Measurements from ENCODE around the gene RTN4IP1.
"Not testable (repeated sequence)": the region's sequence is repeated elsewhere in the genome, so short reads cannot be mapped to it uniquely, and the experiment has no call there.

RTN4IP1 gene

DNA sequence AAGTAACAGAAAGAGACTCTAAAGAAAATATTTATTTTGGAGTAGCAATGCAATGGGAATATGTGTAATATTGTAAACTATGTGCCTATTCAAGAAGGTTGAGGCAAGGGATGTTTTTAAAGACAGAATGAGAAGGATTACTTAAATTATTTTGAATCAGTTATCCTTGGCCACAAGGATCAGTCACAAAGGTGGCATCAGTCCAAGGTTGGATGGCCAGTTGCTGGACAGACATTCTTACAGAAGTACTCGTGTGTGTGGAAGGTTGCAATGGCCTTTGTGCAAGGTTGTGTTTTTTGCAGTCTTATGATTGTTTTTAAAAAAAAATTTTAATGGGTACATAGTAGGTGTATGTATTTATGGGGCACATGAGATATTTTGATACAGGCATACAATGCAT lies 2.0 kb upstream of the RTN4IP1 start:
- DNase-seq: no peak
- in situ Hi-C loops (cut with HindIII; ENCODE audit: low pct_ligation_motif_present, low pct_unique_long_range_greater_than_20kb, low sequenced_read_pairs): no loop called here

DNA sequence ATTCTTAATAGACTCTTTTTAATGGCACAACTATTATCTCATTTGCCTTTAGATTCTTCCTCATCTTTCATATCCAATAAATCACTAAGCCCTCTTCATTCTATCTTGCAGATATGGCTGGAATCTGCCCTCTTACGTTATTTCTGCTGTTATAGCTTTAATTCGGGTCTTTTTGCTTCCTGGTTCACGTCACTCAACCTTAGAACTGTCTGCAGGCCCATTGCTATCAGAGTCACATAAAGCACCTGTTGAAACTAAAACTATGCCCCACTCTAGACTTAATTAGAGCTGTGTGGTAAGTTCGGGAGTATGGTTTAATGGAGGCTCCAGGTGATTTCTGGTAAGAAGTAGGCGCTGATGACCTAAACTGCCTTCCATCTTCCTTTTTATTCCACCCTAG lies 1.1 kb upstream of the RTN4IP1 start:
- DNase-seq: peak; percentile 18
- in situ Hi-C loops (cut with HindIII; ENCODE audit: low pct_ligation_motif_present, low pct_unique_long_range_greater_than_20kb, low sequenced_read_pairs): no loop called here

DNA sequence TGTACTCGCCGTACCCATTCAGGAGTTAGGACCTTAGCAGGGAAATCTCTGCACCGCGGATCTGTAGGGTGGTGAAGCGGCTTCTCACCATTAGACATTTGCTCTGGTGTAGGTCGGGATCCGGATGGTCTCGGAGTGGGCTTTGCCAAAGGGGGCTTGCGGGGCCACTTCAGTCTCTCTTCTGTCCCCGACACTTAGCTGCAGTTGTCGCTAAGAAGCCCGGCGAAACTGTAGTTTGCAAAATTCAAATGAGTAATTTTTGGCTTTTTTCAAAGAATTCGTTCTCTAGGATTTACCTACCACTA lies 513 bp upstream of the RTN4IP1 start:
- no peak for DNase-seq
- in situ Hi-C loops (cut with HindIII; ENCODE audit: low pct_ligation_motif_present, low pct_unique_long_range_greater_than_20kb, low sequenced_read_pairs): no loop called here

DNA sequence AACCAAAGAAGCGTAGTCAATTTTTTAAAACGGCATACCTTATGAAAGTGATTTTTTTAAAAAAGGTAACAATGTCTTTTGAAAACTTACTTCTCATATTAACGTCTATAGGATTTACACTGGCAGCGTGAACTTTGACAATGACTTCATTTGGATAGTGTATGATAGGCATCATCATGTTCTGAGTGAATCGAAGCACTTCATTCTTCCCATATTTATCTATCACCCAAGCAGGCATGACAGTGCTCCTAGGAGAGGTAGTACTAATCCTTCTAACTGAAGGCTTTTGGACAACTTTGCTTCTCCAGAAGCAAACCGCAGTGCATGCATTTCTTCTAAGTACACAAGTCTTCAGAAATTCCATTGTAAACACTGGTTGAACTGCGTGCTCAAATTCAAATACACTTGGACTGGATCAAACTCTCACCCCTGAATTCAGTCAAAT lies 618 bp downstream of the RTN4IP1 start:
- peak; percentile 15 for DNase-seq
- in situ Hi-C loops (cut with HindIII; ENCODE audit: low pct_ligation_motif_present, low pct_unique_long_range_greater_than_20kb, low sequenced_read_pairs): no loop called here

DNA sequence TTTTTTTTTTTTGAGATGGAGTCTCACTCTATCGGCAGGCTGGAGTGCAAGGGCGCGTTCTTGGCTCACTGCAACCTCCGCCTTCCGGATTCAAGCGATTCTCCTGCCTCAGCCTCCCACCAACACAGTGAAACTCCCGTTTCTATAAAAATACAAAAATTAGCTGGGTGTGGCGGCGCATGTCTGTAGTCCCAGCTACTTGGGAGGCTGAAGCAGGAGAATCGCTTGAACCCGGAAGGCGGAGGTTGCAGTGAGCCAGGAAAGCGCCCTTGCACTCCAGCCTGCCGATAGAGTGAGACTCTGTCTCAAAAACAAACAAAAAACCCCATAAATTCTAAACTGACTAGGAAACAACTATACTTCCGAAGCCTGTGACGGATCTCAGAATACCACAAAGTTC lies 1.5 kb downstream of the RTN4IP1 start:
- in situ Hi-C loops (cut with HindIII; ENCODE audit: low pct_ligation_motif_present, low pct_unique_long_range_greater_than_20kb, low sequenced_read_pairs); DNase-seq: not testable (repeated sequence)

DNA sequence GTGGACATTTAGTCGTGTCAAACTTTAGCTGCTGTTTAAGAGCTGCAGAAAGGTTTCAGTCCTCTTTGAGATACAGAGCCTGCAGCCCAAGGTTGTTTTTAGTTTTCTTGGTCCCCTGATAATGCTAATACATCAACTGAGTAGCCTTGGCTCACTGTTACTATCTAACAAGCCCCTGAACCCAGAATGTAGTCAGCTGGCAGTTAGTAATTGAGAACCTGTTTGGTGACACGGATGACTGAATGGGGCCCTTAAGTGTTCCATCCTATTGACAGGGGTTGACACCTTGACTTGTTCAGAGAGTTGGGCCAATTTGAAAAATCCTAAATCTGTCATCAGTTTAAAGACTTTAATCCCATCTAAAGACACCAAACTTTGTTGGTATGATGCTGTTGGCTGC lies 2.8 kb downstream of the RTN4IP1 start:
- in situ Hi-C loops (cut with HindIII; ENCODE audit: low pct_ligation_motif_present, low pct_unique_long_range_greater_than_20kb, low sequenced_read_pairs): no loop called here
- no peak for DNase-seq

DNA sequence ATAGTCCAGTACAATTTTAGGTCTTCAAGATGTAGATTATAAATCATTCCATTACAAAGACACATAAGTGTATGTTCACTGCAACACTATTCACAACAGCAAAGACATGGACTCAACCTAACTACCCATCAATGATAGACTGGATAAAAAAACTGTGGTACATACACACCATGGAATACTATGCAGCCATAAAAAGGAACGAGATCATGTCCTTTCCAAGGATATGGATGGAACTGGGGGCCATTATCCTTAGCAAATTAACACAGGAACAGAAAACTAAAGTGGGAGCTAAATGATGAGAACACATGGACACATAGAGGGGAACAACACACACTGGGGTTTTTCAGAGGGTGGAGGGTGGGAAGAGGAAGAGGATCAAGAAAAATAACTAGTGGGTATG lies 6.3 kb downstream of the RTN4IP1 start:
- in situ Hi-C loops (cut with HindIII; ENCODE audit: low pct_ligation_motif_present, low pct_unique_long_range_greater_than_20kb, low sequenced_read_pairs): no loop called here
- DNase-seq: no peak

DNA sequence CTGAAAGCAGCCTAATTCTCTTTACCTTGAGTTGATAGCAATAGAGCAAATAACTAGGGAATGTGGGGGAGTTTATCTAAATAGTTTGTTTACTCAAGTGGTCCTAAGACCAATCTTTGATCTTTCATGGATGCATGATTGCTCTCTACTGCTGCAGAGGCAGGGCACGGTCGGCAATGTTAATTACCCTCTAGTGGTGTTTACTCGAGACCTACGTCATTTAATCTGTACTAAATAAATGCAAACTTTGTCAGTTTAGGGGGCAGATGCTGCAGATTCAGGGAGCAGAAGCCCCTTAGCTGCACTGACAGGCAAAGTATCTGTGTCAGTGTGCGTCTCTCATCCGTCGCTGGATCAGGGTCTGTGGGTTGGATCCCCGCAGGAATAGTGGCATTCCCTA lies 6.9 kb downstream of the RTN4IP1 start:
- no peak for DNase-seq
- in situ Hi-C loops (cut with HindIII; ENCODE audit: low pct_ligation_motif_present, low pct_unique_long_range_greater_than_20kb, low sequenced_read_pairs): no loop called here

DNA sequence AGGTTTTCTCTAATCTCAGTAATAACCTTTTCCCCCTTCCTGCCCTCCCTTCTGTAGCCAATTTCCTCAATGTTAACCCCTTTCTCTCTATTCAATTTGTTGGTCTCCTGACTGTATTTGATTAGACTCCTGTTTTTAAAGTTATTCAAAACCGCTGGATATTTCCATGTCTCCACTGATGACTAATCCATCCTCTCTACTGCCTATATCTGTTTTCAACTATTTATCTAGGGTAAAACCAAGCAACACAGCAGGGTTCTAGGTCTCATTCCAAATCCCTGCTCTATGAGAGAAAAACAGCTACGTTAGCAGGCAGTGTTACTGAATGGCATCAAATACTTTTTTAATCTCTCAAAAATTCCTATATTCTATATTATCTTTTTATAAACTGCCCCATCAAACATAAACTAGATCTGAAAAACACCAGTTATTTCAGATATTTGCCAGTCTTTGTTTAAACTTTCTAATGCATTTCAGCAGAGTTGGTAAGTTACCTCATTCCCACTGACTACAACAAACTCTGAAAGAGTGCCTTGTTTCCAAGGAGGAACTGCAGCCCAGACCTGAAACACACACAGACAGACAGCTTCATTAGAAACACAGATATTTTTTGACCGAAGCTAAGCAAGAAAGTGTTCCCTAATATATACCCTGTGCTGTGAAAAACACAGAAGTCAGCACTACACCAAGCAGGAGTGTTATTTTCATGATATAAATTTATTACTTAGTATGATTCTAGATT lies 8.2 kb downstream of the RTN4IP1 start:
- in situ Hi-C loops (cut with HindIII; ENCODE audit: low pct_ligation_motif_present, low pct_unique_long_range_greater_than_20kb, low sequenced_read_pairs): no loop called here
- DNase-seq: no peak

DNA sequence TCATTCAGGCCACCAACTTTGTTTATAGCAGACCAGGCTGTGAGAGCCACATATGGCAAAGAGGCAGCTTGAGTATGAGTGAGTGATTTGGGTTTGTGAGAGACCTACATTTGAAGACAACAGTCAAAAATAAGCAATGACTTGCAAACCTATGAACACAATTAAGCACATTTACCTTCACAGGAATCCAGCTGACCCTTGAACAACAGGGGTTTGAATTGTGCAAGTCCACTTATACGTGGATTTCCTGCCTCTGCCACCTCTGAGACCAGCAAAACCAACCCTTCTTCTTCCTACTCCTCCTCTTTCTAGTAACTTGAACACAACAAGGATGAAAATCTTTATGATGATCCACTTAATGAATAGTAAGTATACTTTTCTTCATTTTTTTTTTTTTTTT lies 10.1 kb downstream of the RTN4IP1 start:
- in situ Hi-C loops (cut with HindIII; ENCODE audit: low pct_ligation_motif_present, low pct_unique_long_range_greater_than_20kb, low sequenced_read_pairs): no loop called here
- no peak for DNase-seq

DNA sequence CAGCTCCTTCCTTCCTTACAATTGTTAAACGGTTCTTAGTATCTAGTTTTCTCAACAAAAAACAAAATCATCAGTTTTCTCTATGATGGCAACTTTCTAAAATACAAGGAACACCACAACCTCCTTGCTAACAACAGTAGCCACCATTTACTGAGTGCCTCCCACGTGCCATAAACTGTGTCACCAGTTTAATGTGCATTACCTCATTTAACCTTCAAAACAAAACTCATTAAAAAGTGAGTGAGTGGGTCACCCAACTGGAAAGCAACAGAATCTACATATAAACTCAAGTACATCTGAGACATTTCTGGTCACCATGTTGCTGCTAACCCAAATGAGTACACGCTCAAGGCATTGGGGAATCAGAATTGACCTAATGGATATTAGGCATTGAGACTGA lies 11.0 kb downstream of the RTN4IP1 start:
- DNase-seq: no peak
- in situ Hi-C loops (cut with HindIII; ENCODE audit: low pct_ligation_motif_present, low pct_unique_long_range_greater_than_20kb, low sequenced_read_pairs): no loop called here

DNA sequence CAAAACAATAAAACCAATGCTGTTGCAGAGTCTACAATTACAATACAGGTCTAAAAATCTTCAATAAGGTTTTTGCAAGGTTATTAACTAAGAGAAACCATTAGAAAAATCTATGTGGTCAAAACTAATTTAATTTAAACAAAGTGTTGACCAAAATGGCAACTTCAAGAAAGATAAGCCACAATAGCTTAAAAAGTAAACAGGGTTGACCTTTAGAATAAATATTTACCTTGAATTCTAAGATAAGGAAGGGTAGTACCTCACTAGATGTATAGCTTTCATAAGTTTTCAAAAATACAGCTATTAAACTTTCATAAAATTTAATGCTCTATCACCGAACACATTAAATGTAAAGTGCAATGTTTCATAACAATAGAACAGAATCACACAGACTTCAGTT lies 11.4 kb downstream of the RTN4IP1 start:
- in situ Hi-C loops (cut with HindIII; ENCODE audit: low pct_ligation_motif_present, low pct_unique_long_range_greater_than_20kb, low sequenced_read_pairs): no loop called here
- DNase-seq: no peak

DNA sequence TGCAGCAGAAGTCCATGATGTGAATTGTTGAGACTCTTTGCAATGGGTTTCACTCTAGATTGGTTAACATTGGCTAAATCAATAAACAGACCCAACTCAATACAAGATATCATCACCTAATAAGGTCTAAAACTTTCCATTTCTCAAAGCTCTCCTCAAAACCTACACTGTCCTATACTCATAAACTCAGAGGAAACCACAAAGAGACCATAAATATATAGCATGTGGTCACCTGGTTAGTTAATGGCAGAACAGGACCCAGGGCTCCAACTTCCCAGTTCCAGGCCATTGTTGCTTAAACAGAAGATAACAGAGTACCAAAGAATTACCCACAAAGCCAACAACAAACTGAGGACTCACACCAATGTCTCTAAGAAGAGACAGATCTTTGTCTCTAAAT lies 12.0 kb downstream of the RTN4IP1 start:
- in situ Hi-C loops (cut with HindIII; ENCODE audit: low pct_ligation_motif_present, low pct_unique_long_range_greater_than_20kb, low sequenced_read_pairs): no loop called here
- no peak for DNase-seq

DNA sequence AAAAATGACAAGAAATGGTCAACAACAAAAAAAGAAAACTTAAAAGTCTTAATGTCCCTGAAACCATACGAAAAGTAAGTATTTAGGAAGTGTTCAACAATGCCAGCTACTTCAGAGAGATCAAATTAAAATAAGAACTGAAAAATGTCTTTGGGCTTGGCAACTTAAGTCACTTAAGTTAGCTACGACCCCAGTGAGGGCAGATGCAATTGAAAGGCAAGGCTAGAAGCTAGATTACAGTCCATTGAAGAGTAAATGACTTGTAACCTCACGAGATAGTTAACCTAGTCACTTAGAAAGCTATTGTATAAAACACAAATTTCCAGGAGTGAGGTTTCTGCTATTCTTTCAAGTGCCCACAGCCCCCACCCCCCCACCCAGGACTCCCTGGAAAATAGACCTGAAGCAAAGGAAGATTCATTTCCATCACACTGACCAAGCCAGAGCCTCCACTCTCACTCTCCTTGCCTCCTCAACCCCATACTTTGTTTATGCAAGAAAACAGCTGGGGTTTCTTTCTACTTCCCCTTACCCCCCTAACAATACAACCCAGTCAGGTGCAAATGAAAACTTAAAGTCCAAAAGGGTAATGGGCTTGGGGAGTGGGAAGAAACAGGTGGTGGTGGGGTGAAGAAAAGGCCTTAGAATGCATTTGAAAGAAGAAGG lies 14.6 kb downstream of the RTN4IP1 start:
- in situ Hi-C loops (cut with HindIII; ENCODE audit: low pct_ligation_motif_present, low pct_unique_long_range_greater_than_20kb, low sequenced_read_pairs): no loop called here

DNA sequence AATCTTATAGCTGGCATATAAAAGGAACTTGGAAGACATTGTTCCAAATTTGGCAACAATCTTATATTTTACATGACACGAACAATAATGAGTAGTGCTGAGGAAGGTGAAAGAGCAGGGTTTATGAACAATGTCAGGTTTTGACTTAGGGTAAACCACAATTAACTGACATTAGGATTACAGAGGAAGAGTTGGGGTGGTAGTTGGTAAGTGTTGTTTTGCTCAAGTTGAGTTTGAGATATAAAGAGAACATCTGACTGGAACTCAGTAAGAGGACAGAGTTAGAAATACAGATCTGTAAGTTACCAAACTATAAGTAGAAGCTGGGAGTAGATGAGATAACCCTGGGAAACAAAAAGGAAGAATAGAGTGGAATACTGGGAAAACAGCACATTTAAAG lies 15.1 kb downstream of the RTN4IP1 start:
- in situ Hi-C loops (cut with HindIII; ENCODE audit: low pct_ligation_motif_present, low pct_unique_long_range_greater_than_20kb, low sequenced_read_pairs): no loop called here
- no peak for DNase-seq

More for the DNA sequence above, 14.6 kb downstream of the RTN4IP1 start:
- DNase-seq: no peak

DNA sequence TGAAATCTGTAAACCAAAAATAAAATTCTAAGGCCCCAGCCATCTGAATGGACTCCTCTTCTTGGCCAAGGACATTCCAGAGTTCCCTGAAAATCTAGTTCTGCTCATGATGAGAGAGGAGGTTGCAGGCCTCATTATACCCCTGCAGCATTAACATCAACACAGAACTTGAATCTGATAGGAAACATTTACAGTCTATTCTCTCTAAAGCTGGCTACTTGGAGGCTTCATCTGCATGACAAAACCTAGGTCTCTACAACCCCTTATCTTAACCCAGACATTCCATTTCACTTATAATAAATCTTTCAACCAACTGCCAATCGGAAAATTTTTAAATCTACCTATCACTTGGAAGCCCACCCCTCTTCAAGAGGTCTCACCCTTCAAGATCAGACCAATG lies 15.7 kb downstream of the RTN4IP1 start:
- in situ Hi-C loops (cut with HindIII; ENCODE audit: low pct_ligation_motif_present, low pct_unique_long_range_greater_than_20kb, low sequenced_read_pairs): no loop called here
- no peak for DNase-seq

DNA sequence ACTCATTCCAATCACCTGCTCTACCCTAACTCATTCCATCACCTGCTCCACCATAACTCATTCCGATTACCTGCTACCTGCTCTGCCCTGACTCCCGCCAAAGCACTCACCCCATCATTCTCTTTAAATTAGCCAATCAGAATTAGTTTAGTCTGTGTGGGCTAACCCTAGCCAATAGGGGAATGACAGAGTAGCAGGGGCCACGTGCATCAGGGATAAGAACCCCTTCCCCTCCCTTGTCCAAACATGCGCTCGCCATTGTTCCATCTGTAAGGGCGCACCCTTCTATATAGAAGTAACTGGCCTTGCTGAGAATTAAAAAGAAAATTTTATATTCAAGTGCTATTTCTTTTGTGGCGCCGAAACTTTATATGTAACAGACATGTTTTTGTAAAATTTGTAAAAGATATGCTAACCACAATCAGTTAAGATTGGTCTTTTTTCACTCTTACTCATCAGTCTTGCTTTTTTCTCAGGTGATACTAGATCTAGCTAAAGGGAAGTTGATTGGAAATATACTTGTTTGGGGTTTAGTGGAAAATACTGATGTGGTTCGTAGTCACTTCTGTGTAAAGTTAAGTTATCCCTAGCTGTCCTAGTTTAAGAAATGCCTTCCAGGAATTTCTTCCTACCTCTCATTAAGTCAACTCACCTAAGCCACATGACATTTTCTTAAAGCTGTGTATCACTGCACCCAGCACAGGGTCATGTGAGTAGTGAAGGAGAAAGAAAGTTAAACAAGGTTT lies 16.5 kb downstream of the RTN4IP1 start:
- in situ Hi-C loops (cut with HindIII; ENCODE audit: low pct_ligation_motif_present, low pct_unique_long_range_greater_than_20kb, low sequenced_read_pairs): no loop called here

DNA sequence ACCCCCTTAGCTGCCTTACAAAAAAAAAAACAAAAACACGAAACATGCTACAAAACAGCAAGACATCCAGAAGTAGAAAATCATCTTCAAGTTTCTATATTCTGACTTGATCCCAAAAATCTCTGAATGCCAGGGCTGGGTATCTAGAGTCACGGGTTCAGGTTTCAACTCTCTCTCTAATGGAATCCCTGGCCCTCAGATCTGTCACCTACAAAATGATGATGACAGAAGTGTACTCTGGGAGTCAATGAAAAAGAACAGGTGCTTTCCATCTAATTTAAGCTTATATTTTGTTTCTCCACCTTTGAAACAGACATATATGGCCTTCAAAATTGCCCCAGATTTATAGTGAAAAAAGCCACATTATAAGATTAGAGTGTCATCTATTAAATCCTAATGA lies 18.3 kb downstream of the RTN4IP1 start:
- DNase-seq: no peak
- in situ Hi-C loops (cut with HindIII; ENCODE audit: low pct_ligation_motif_present, low pct_unique_long_range_greater_than_20kb, low sequenced_read_pairs): no loop called here

More for the DNA sequence above, 16.5 kb downstream of the RTN4IP1 start:
- no peak for DNase-seq

DNA sequence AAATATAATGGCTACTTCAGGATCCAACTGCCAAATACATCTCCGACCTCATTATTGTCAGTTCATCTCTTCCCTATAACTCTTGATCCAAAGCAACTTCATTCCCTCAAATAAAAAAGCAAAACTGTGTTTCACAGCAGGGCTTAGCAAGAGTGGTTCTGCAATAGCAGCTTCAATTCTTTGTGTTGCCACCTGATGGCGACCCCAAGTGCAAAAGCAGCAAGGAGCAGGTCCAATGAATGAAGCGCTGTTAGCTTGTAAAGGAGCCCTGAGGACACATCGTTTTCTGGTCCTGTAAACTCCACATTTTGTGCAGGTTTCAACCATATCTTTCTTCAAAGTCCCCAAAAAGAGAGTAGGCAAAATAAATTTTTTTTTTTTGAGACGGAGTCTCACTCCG lies 19.6 kb downstream of the RTN4IP1 start:
- in situ Hi-C loops (cut with HindIII; ENCODE audit: low pct_ligation_motif_present, low pct_unique_long_range_greater_than_20kb, low sequenced_read_pairs): no loop called here
- DNase-seq: peak; percentile 35

Measured in ACHN (cell line).